Peyer's patch (tissue), 4 donors: ENCODE results near the gene HEYL.

Experiments
- POLR2A ChIP-seq, 2 donors: fragments of 450-650 bp; IDR thresholded peaks; one replicate each; pipeline ENCODE4 v1.5.1; 2017; ENCODE audit warnings: antibody characterized with exemption in 2 of 2, mild to moderate bottlenecking in 2 of 2, moderate library complexity in 2 of 2
- TF ChIP-seq, protein P1 (sequence below), 6 experiments: fragments of 450-650 bp in 4 of 6; fragments of 200-600 bp in 2 of 6; sonication (generic) in 1 of 6; IDR thresholded peaks; one replicate each; pipeline ENCODE4 v1.5.1; 2017 to 2019; ENCODE audit warnings: antibody characterized with exemption in 6 of 6, mild to moderate bottlenecking in 3 of 6, moderate library complexity in 1 of 6

DNA sequence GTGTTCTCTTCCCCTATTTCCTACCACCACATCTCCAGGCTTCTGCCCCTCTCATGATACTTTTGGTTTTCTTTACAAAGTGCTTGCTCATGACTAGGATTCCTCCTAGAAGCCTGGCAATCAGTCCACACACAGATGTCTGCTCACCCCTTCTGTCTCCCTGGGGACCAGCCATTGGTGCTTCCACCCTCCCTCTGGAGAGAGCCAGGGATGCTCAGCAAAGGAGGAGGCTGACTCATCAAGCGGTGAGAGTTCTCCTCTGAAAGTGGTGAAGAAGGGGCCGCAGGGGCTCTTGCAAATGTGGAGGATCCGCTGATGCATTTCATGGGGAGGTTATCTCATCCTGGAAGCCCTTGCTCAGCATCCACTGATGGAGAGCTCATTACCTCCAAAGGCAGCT lies 18.0 kb upstream of the HEYL start:
- TF ChIP-seq, protein P1, sequence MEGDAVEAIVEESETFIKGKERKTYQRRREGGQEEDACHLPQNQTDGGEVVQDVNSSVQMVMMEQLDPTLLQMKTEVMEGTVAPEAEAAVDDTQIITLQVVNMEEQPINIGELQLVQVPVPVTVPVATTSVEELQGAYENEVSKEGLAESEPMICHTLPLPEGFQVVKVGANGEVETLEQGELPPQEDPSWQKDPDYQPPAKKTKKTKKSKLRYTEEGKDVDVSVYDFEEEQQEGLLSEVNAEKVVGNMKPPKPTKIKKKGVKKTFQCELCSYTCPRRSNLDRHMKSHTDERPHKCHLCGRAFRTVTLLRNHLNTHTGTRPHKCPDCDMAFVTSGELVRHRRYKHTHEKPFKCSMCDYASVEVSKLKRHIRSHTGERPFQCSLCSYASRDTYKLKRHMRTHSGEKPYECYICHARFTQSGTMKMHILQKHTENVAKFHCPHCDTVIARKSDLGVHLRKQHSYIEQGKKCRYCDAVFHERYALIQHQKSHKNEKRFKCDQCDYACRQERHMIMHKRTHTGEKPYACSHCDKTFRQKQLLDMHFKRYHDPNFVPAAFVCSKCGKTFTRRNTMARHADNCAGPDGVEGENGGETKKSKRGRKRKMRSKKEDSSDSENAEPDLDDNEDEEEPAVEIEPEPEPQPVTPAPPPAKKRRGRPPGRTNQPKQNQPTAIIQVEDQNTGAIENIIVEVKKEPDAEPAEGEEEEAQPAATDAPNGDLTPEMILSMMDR (IDR thresholded peaks at IDR 0.05) = no peak
- TF ChIP-seq POLR2A (IDR thresholded peaks at IDR 0.05) = no peak
